GM18951 (cell line): Measurements from ENCODE around the gene ADCY5.

Source experiments
- POLR2A ChIP-seq: IDR thresholded peaks from 4 replicates; pipeline ENCODE4 v1.6.1; 2011; ENCODE audit warnings: mild to moderate bottlenecking; ENCODE audit not compliant: insufficient read length, insufficient read depth; ENCODE audit errors: extremely low read depth
- in situ Hi-C: fragments of 300-500 bp; cut with MboI; formaldehyde crosslinking; loops from one replicate; pipeline ENCODE4 v1.12.0; 2022; ENCODE audit warnings: low sequenced_read_pairs, mixed read lengths, inconsistent platforms; ENCODE audit not compliant: unreplicated experiment

The ADCY5 gene

GRCh38 chr3:123478314-123478713 is 29.4 kb upstream of the ADCY5 start:
- TF ChIP-seq POLR2A: no peak
- in situ Hi-C loops: no loop called here

GRCh38 chr3:123476967-123477750 is 28.3 kb upstream of the ADCY5 start:
- TF ChIP-seq POLR2A: no peak
- in situ Hi-C loops: no loop called here

- TF ChIP-seq POLR2A: no peak
- in situ Hi-C loops: no loop called here
Observed at GRCh38 chr3:123475786-123476185, 26.9 kb upstream of the ADCY5 start.

- TF ChIP-seq POLR2A: no peak
- in situ Hi-C loops: no loop called here
Observed at GRCh38 chr3:123471106-123471505, 22.2 kb upstream of the ADCY5 start.

- no peak for TF ChIP-seq POLR2A
- in situ Hi-C loops: no loop called here
Observed at GRCh38 chr3:123469323-123469995, 20.6 kb upstream of the ADCY5 start.

GRCh38 chr3:123467046-123467445 is 18.2 kb upstream of the ADCY5 start:
- in situ Hi-C loops: no loop called here
- TF ChIP-seq POLR2A: no peak

- TF ChIP-seq POLR2A: no peak
- in situ Hi-C loops: no loop called here
Observed at GRCh38 chr3:123464211-123464610, 15.3 kb upstream of the ADCY5 start.

GRCh38 chr3:123459862-123460261 is 11.0 kb upstream of the ADCY5 start:
- in situ Hi-C loops: no loop called here

GRCh38 chr3:123458255-123458654 is 9.4 kb upstream of the ADCY5 start:
- in situ Hi-C loops: no loop called here
- no peak for TF ChIP-seq POLR2A

More at GRCh38 chr3:123459862-123460261, 11.0 kb upstream of the ADCY5 start:
- TF ChIP-seq POLR2A: no peak

- in situ Hi-C loops: no loop called here
- TF ChIP-seq POLR2A: no peak
Observed at GRCh38 chr3:123457841-123458240, 9.0 kb upstream of the ADCY5 start.

GRCh38 chr3:123453675-123454074 is 4.8 kb upstream of the ADCY5 start:
- in situ Hi-C loops: no loop called here
- no peak for TF ChIP-seq POLR2A

- no peak for TF ChIP-seq POLR2A
- in situ Hi-C loops: no loop called here
Observed at GRCh38 chr3:123451186-123451585, 2.3 kb upstream of the ADCY5 start.

GRCh38 chr3:123449997-123450604 is 1.2 kb upstream of the ADCY5 start:
- in situ Hi-C loops: no loop called here
- no peak for TF ChIP-seq POLR2A
